ENCODE results near the gene POLR3H. TPM values are rescaled to one million over a fixed set of nuclear protein-coding genes. Genes with fewer than 3 reads are reported as not detected.

Gene POLR3H
- total RNA-seq, 1 experiment from 2014 or later, result 92.1 TPM

- BruUV-seq (replicated peaks), result no TSS peak
- intact Hi-C loops (cut with micrococcal nuclease; ENCODE audit: unreplicated experiment), result no loop called here
- CTCF ChIA-PET, result interaction anchor here (0.7 kb wide), 1 partner anchor 29 kb away, joined by 4 read pairs; no protein-coding TSS in a partner anchor
- POLR2A ChIA-PET (ENCODE audit: low non-redundant PET), result no interaction called here
- no peaks in the 10 kb centered on the region for H3K27me3 ChIP-seq (replicated peaks; ENCODE audit: insufficient read depth, low read depth, low read length, poor library complexity)
- no peaks in the 10 kb centered on the region for H3K36me3 ChIP-seq (ENCODE audit: insufficient read depth, low read length, poor library complexity, severe bottlenecking)
- peaks cover 3% of the 10 kb centered on the region for H3K4me1 ChIP-seq (ENCODE audit: insufficient read depth, low read length, poor library complexity, severe bottlenecking)
- H3K9me3 ChIP-seq (ENCODE audit: low read depth, low read length, poor library complexity, severe bottlenecking), result no peaks in the 10 kb centered on the region
- no peak overlapping the region for H3K27ac ChIP-seq (ENCODE audit: low read depth, low read length, poor library complexity, severe bottlenecking)
- no peak for DNase-seq (ENCODE audit: low spot score)
- H3K4me3 ChIP-seq (ENCODE audit: low read depth, low read length, poor library complexity, severe bottlenecking), result no peak overlapping the region
- TF ChIP-seq EZH2 (IDR thresholded peaks at IDR 0.05; ENCODE audit: borderline replicate concordance, low read depth, low read length, poor library complexity, severe bottlenecking) (no peak), CTCF (conservative IDR thresholded peaks at IDR 0.05; ENCODE audit: low read depth, low read length) (no peak)
Measured at GRCh38 chr22:41587347-41587723, 43.1 kb upstream of the POLR3H start.

GRCh38 chr22:41585898-41586297, 41.6 kb upstream of the POLR3H start:
- CTCF ChIA-PET, result no interaction called here
- BruUV-seq (replicated peaks), result no TSS peak
- POLR2A ChIA-PET (ENCODE audit: low non-redundant PET), result interaction anchor here (0.6 kb wide), 1 partner anchor 28 kb away, joined by 3 read pairs; no protein-coding TSS in a partner anchor

GRCh38 chr22:41584881-41585280, 40.6 kb upstream of the POLR3H start:
- intact Hi-C loops (cut with micrococcal nuclease; ENCODE audit: unreplicated experiment), result no loop called here
- no peak for DNase-seq (ENCODE audit: low spot score)
- no peak overlapping the region for H3K4me3 ChIP-seq (ENCODE audit: low read depth, low read length, poor library complexity, severe bottlenecking)
- no peaks in the 10 kb centered on the region for H3K36me3 ChIP-seq (ENCODE audit: insufficient read depth, low read length, poor library complexity, severe bottlenecking)
- H3K4me1 ChIP-seq (ENCODE audit: insufficient read depth, low read length, poor library complexity, severe bottlenecking), result peaks cover 3% of the 10 kb centered on the region
- no TSS peak for BruUV-seq (replicated peaks)
- H3K9me3 ChIP-seq (ENCODE audit: low read depth, low read length, poor library complexity, severe bottlenecking), result no peaks in the 10 kb centered on the region
- no peaks in the 10 kb centered on the region for H3K27me3 ChIP-seq (replicated peaks; ENCODE audit: insufficient read depth, low read depth, low read length, poor library complexity)
- TF ChIP-seq CTCF (conservative IDR thresholded peaks at IDR 0.05; ENCODE audit: low read depth, low read length) (no peak), EZH2 (IDR thresholded peaks at IDR 0.05; ENCODE audit: borderline replicate concordance, low read depth, low read length, poor library complexity, severe bottlenecking) (no peak)
- POLR2A ChIA-PET (ENCODE audit: low non-redundant PET), result no interaction called here
- CTCF ChIA-PET, result interaction anchor here (0.5 kb wide), 1 partner anchor 87 kb away, joined by 3 read pairs; no protein-coding TSS in a partner anchor
- no peak overlapping the region for H3K27ac ChIP-seq (ENCODE audit: low read depth, low read length, poor library complexity, severe bottlenecking)

More at GRCh38 chr22:41585898-41586297, 41.6 kb upstream of the POLR3H start:
- no peak overlapping the region for H3K27ac ChIP-seq (ENCODE audit: low read depth, low read length, poor library complexity, severe bottlenecking)
- H3K4me3 ChIP-seq (ENCODE audit: low read depth, low read length, poor library complexity, severe bottlenecking), result no peak overlapping the region
- peaks cover 3% of the 10 kb centered on the region for H3K4me1 ChIP-seq (ENCODE audit: insufficient read depth, low read length, poor library complexity, severe bottlenecking)
- intact Hi-C loops (cut with micrococcal nuclease; ENCODE audit: unreplicated experiment), result no loop called here
- DNase-seq (ENCODE audit: low spot score), result no peak
- no peaks in the 10 kb centered on the region for H3K27me3 ChIP-seq (replicated peaks; ENCODE audit: insufficient read depth, low read depth, low read length, poor library complexity)
- H3K36me3 ChIP-seq (ENCODE audit: insufficient read depth, low read length, poor library complexity, severe bottlenecking), result no peaks in the 10 kb centered on the region
- no peak for TF ChIP-seq CTCF (conservative IDR thresholded peaks at IDR 0.05; ENCODE audit: low read depth, low read length)
- TF ChIP-seq EZH2 (IDR thresholded peaks at IDR 0.05; ENCODE audit: borderline replicate concordance, low read depth, low read length, poor library complexity, severe bottlenecking), result no peak
- no peaks in the 10 kb centered on the region for H3K9me3 ChIP-seq (ENCODE audit: low read depth, low read length, poor library complexity, severe bottlenecking)

Data from A673 (cell line).